SK-N-SH (cell line): ENCODE results near the gene ROMO1.

Experiments used
- GABPA ChIP-seq: IDR thresholded peaks from 2 replicates; pipeline ENCODE4 v1.4.0; 2012; ENCODE audit warnings: low read depth, mild to moderate bottlenecking
- POLR2AphosphoS5 ChIP-seq: IDR thresholded peaks from 2 replicates; pipeline ENCODE4 v1.6.1; 2012; ENCODE audit warnings: low read depth, low read length
- TCF12 ChIP-seq: IDR thresholded peaks from 2 replicates; pipeline ENCODE4 v1.4.0; 2012
- TF ChIP-seq, protein P1 (sequence below): fragments of 200-600 bp; sonication (generic); IDR thresholded peaks from 2 replicates; pipeline ENCODE4 v1.6.1; 2017; ENCODE audit warnings: antibody characterized with exemption, mild to moderate bottlenecking, moderate library complexity
- TF ChIP-seq, protein P2 (sequence below): fragments of 150-350 bp; IDR thresholded peaks from 2 replicates; pipeline ENCODE4 v1.6.1; 2016; ENCODE audit warnings: mild to moderate bottlenecking, low read depth, low read length

DNA sequence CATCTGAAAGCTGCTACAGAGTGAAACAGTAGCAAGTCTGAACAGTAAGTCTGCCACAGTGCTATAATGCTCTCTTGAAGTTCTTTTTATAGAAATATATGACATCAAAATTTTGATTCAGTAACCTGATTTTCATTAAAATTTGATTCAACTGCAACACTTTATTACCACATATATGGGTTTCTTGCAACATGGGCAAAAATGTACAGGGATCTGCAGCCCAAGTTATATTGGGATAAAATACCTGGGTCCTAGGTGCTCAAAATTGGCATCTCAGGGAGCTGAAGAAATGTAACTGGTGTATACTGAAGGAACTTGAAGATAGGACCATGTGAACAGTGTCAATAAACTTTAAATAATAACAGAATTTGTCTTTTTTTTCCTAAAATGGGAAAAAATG, 10.8 kb downstream of the ROMO1 start:
- TF ChIP-seq POLR2AphosphoS5 (no peak), TCF12 (no peak), GABPA (no peak)
- TF ChIP-seq, protein P1, sequence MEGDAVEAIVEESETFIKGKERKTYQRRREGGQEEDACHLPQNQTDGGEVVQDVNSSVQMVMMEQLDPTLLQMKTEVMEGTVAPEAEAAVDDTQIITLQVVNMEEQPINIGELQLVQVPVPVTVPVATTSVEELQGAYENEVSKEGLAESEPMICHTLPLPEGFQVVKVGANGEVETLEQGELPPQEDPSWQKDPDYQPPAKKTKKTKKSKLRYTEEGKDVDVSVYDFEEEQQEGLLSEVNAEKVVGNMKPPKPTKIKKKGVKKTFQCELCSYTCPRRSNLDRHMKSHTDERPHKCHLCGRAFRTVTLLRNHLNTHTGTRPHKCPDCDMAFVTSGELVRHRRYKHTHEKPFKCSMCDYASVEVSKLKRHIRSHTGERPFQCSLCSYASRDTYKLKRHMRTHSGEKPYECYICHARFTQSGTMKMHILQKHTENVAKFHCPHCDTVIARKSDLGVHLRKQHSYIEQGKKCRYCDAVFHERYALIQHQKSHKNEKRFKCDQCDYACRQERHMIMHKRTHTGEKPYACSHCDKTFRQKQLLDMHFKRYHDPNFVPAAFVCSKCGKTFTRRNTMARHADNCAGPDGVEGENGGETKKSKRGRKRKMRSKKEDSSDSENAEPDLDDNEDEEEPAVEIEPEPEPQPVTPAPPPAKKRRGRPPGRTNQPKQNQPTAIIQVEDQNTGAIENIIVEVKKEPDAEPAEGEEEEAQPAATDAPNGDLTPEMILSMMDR, result no peak
- TF ChIP-seq, protein P2, sequence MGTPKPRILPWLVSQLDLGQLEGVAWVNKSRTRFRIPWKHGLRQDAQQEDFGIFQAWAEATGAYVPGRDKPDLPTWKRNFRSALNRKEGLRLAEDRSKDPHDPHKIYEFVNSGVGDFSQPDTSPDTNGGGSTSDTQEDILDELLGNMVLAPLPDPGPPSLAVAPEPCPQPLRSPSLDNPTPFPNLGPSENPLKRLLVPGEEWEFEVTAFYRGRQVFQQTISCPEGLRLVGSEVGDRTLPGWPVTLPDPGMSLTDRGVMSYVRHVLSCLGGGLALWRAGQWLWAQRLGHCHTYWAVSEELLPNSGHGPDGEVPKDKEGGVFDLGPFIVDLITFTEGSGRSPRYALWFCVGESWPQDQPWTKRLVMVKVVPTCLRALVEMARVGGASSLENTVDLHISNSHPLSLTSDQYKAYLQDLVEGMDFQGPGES, result no peak
